GM12878 (cell line): ENCODE data around the gene RECK. TPM values are rescaled to one million over a fixed set of nuclear protein-coding genes. Genes with fewer than 3 reads are reported as not detected.

Source experiments
- ATAC-seq: fragments of 200-7000 bp; cut with Tn5 transposase; 3 replicates; pipeline ENCODE4 v1.9.1; 2020; ENCODE audit warnings: mild to moderate bottlenecking, moderate library complexity
- BruUV-seq: library from RNA; stranded (reverse); fragments of 400-500 nt; replicated peaks from 2 replicates; lab custom pipeline; 2021; lab: Mats Ljungman, UMichigan
- CTCF ChIA-PET: fragments of 300-600 bp; sonication (Branson Sonifier 250); formaldehyde crosslinking; extraction: SDS; loops from one replicate; lab custom pipeline; 2021; ENCODE audit warnings: inconsistent platforms; lab: Yijun Ruan, JAX
- POLR2A ChIA-PET: fragments of 350-600 bp; formaldehyde crosslinking; extraction: SDS; loops from one replicate; lab custom pipeline; 2021; ENCODE audit warnings: inconsistent platforms; lab: Charles Lee
- RAD21 ChIA-PET: fragments of 300-600 bp; sonication (Branson Sonifier 250); formaldehyde crosslinking; loops from one replicate; lab custom pipeline; 2023; ENCODE audit warnings: antibody characterized with exemption; ENCODE audit not compliant: unreplicated experiment; lab: Charles Lee
- SMC1A ChIA-PET: fragments of 300-600 bp; sonication (Branson Sonifier 250); formaldehyde crosslinking; loops from one replicate; lab custom pipeline; 2023; ENCODE audit not compliant: unreplicated experiment, uncharacterized antibody; lab: Charles Lee
- DNase-seq: peaks from one replicate; pipeline ENCODE4 v3.0.0-alpha.2; 2011; ENCODE audit warnings: low read depth, low spot score
- FAIRE-seq: peaks from 3 replicates; lab custom pipeline; 2011; peaks lifted over from hg19 to GRCh38; lab: Jason Lieb, UNC
- H2AFZ ChIP-seq: 2 replicates; pipeline ENCODE4 v1.6.0; 2011; ENCODE audit warnings: low read depth, low read length, control low read depth; ENCODE audit not compliant: control insufficient read depth
- H3K27ac ChIP-seq: 2 replicates; pipeline ENCODE4 v1.5.1; 2011; ENCODE audit warnings: control low read depth; ENCODE audit not compliant: control insufficient read depth, insufficient read depth
- H3K27me3 ChIP-seq, 2 experiments: replicated peaks in 1 of 2; 2 replicates each; pipeline versions ENCODE4 v1.6.0 to v1.6.1; 2011; ENCODE audit warnings: low read length in 1 of 2; ENCODE audit not compliant: control insufficient read depth in 2 of 2, insufficient read depth in 2 of 2
- H3K36me3 ChIP-seq, 2 experiments: 2 replicates each; pipeline ENCODE4 v1.5.1; 2011; ENCODE audit warnings: low read length in 1 of 2; ENCODE audit not compliant: control insufficient read depth in 2 of 2, insufficient read depth in 2 of 2
- H3K4me1 ChIP-seq: 2 replicates; pipeline ENCODE4 v1.6.1; 2011; ENCODE audit warnings: mild to moderate bottlenecking, low read length, moderate library complexity, mixed read lengths; ENCODE audit not compliant: control insufficient read depth, insufficient read depth
- H3K4me2 ChIP-seq: 2 replicates; pipeline ENCODE4 v1.6.0; 2011; ENCODE audit warnings: control low read depth; ENCODE audit not compliant: control insufficient read depth, insufficient read depth
- H3K4me3 ChIP-seq: fragments of 200-600 bp; sonication (generic); 2 replicates; pipeline ENCODE4 v1.5.1; 2016
- H3K79me2 ChIP-seq: 2 replicates; pipeline ENCODE4 v1.6.0; 2011; ENCODE audit warnings: low read length; ENCODE audit not compliant: control insufficient read depth, insufficient read depth
- H3K9ac ChIP-seq: 2 replicates; pipeline ENCODE4 v1.8.0; 2011; ENCODE audit warnings: low read length, control low read depth, mixed read lengths; ENCODE audit not compliant: control insufficient read depth, insufficient read depth
- H3K9me3 ChIP-seq: replicated peaks from 3 replicates; pipeline ENCODE4 v1.5.1; 2011; ENCODE audit warnings: mild to moderate bottlenecking, low read length; ENCODE audit not compliant: control insufficient read depth, insufficient read depth
- H4K20me1 ChIP-seq: 2 replicates; pipeline ENCODE4 v1.6.0; 2011; ENCODE audit not compliant: control insufficient read depth, insufficient read depth
- BHLHE40 ChIP-seq, 2 experiments: fragments of 450-650 bp in 1 of 2; IDR thresholded peaks; 2 replicates each; pipeline ENCODE4 v1.6.1; 2011 to 2017; ENCODE audit warnings: low read depth in 2 of 2, borderline replicate concordance in 1 of 2, improper control_type of control experiment in 1 of 2, low read length in 1 of 2, mild to moderate bottlenecking in 1 of 2
- GABPA ChIP-seq: IDR thresholded peaks from 2 replicates; pipeline ENCODE4 v1.6.1; 2014; ENCODE audit warnings: antibody characterized with exemption, low read depth, mild to moderate bottlenecking, inconsistent platforms
- HDAC6 ChIP-seq: fragments of 200-600 bp; sonication (generic); IDR thresholded peaks from one replicate; pipeline ENCODE4 v1.8.0; 2017; ENCODE audit warnings: antibody characterized with exemption; ENCODE audit not compliant: unreplicated experiment
- REST ChIP-seq: IDR thresholded peaks from 2 replicates; pipeline ENCODE4 v1.6.1; 2012; ENCODE audit warnings: mild to moderate bottlenecking, low read depth, low read length
- SKIL ChIP-seq: fragments of 450-650 bp; IDR thresholded peaks from 2 replicates; pipeline ENCODE4 v1.6.1; 2017; ENCODE audit warnings: mild to moderate bottlenecking, low read depth, inconsistent platforms; ENCODE audit not compliant: poor library complexity, severe bottlenecking
- ZBTB40 ChIP-seq: fragments of 450-650 bp; IDR thresholded peaks from 2 replicates; pipeline ENCODE4 v1.6.1; 2016; ENCODE audit warnings: mild to moderate bottlenecking, moderate library complexity, borderline replicate concordance
- ZNF384 ChIP-seq: IDR thresholded peaks from 2 replicates; pipeline ENCODE4 v1.6.1; 2012; ENCODE audit warnings: low read depth, mild to moderate bottlenecking, low read length, improper control_type of control experiment, borderline replicate concordance
- WGBS: methylation state at CpG from one replicate; pipeline ENCODE4 v1.1.6; 2016; ENCODE audit warnings: low lambda C conversion rate; ENCODE audit not compliant: insufficient replicate concordance, insufficient coverage; ENCODE audit errors: missing lambda C conversion rate; 5-methylcytosine and 5-hydroxymethylcytosine counted together
- in situ Hi-C: fragments of 300-500 bp; cut with MboI; formaldehyde crosslinking; loops from 9 replicates; pipeline ENCODE4 v1.14.3; 2018; ENCODE audit warnings: mixed read lengths
- intact Hi-C: fragments of 100-400 bp; cut with micrococcal nuclease; formaldehyde crosslinking; loops from one replicate; pipeline ENCODE4 v1.14.2; 2022; ENCODE audit not compliant: unreplicated experiment
- polyA plus RNA-seq, 11 experiments: library from polyadenylated mRNA; depleted of rRNA in 4 of 11; unstranded in 6 of 11; stranded (reverse) in 5 of 11; fragments of >200 nt; fragmentation: Nextera tagmentation in 4 of 11; fragmentation: Illumina TruSeq in 1 of 11; extraction: Ambion mirVana in 4 of 11; extraction: Trizol in 1 of 11; gene quantifications; 1 replicate in 1 of 11; 2 replicates in 10 of 11; pipeline versions ENCODE4 v1.2.1 to v1.2.3, GENCODE V29; 2011 to 2016; ENCODE audit warnings: inconsistent platforms in 2 of 11, missing spikeins in 2 of 11, low read depth in 1 of 11
- total RNA-seq, 4 experiments: library from RNA; depleted of rRNA in 3 of 4; stranded (reverse); fragments of >200 nt in 3 of 4; fragmentation: Illumina TruSeq in 1 of 4; extraction: Trizol in 1 of 4; gene quantifications; 2 replicates each; pipeline versions ENCODE4 v1.2.1 to v1.2.3, GENCODE V29; 2013 to 2021

RECK gene
- total and polyA plus RNA-seq, 10 of the 15 experiments (the other 5 are each of a cell fraction or from before 2014, with no cell fraction given), result 0.02 to 0.40 (median 0.13) TPM

GRCh38 chr9:36018891-36019720 lies 17.6 kb upstream of the RECK start:
- in situ Hi-C loops, result no loop called here
- RAD21 ChIA-PET, result no interaction called here
- TF ChIP-seq ZNF384 (no peak), BHLHE40 (IDR thresholded peaks at IDR 0.05; ENCODE audit: borderline replicate concordance in 1 of 2, low read depth in 2 of 2, low read length in 1 of 2) (no peak), ZBTB40 (no peak), GABPA (no peak), HDAC6 (no peak), REST (no peak), SKIL (no peak)

More at GRCh38 chr9:36018891-36019720, 17.6 kb upstream of the RECK start:
- DNase-seq, result no peak
- Histone ChIP-seq H3K27ac (no peak overlapping the region), H3K79me2 (no peaks in the 10 kb centered on the region), H4K20me1 (no peaks in the 10 kb centered on the region), H3K4me3 (no peak overlapping the region), H3K4me1 (peaks cover 3% of the 10 kb centered on the region; the same call in 1 of the 2 replicates), H3K36me3 (no peaks in the 10 kb centered on the region), H3K9ac (no peak overlapping the region), H3K4me2 (no peak overlapping the region), H2AFZ (no peak overlapping the region), H3K9me3 (no peaks in the 10 kb centered on the region), H3K27me3 (no peaks in the 10 kb centered on the region; a peak in 1 of 4 replicates)
- intact Hi-C loops, result no loop called here
- POLR2A ChIA-PET, result no interaction called here
- SMC1A ChIA-PET, result interaction anchor here (0.6 to 1.4 kb wide), 3 partner anchors 10 to 63 kb away, joined by 3 to 4 read pairs (median 3); no protein-coding TSS in a partner anchor
- FAIRE-seq, result no peak
- BruUV-seq, result no TSS peak
- CTCF ChIA-PET, result interaction anchor here (0.8 to 7.5 kb wide), 4 partner anchors 8 to 65 kb away, joined by 3 to 98 read pairs (median 6); no protein-coding TSS in a partner anchor
- 23% methylated on average over 6 of the region's 6 CpGs for WGBS
- ATAC-seq, result no peak
